SK-N-MC (cell line): ENCODE data around the gene TTC19.

Experiments
- EZH2 ChIP-seq: fragments of 200-600 bp; sonication (generic); IDR thresholded peaks from one replicate; pipeline ENCODE4 v1.6.1; 2017; ENCODE audit warnings: antibody characterized with exemption
- POLR2AphosphoS5 ChIP-seq: IDR thresholded peaks from 2 replicates; pipeline ENCODE4 v1.6.1; 2012; ENCODE audit warnings: mild to moderate bottlenecking, low read depth, low read length, borderline replicate concordance

GRCh38 chr17:15973834-15974233 is 25.8 kb upstream of the TTC19 start:
- TF ChIP-seq POLR2AphosphoS5: no peak
- no peak for TF ChIP-seq EZH2
